ENCODE measurements around the gene ANGEL1. TPM values are rescaled to one million over a fixed set of nuclear protein-coding genes. Genes with fewer than 3 reads are reported as not detected.
A peak's percentile ranks its signal among the peaks of the same experiment; 100 is the strongest.

Gene ANGEL1
- polyA plus RNA-seq, 3 donors: 8.1 to 10.4 (median 8.5) TPM

GRCh38 chr14:76856769-76857168 is 44.1 kb upstream of the ANGEL1 start:
- no peaks in the 10 kb centered on the region for H3K27me3 ChIP-seq (ENCODE audit: control insufficient read depth in 2 of 2, insufficient read depth in 2 of 2, low read length in 2 of 2)
- H2AFZ ChIP-seq (ENCODE audit: insufficient read depth, low read depth, low read length, poor library complexity, severe bottlenecking): no peak overlapping the region
- H3K4me1 ChIP-seq (ENCODE audit: control insufficient read depth in 1 of 2, insufficient read depth in 2 of 2, low read length in 2 of 2): peaks cover 0 to 3% of the 10 kb centered on the region in 2 donors
- peak overlapping the region in 1 of 7 donors; percentile 9 for H3K27ac Mint-ChIP-seq
- no peaks in the 10 kb centered on the region for H4K20me1 ChIP-seq (ENCODE audit: insufficient read depth, low read length)
- H3K4me3 Mint-ChIP-seq: no peak overlapping the region
- peaks cover 20 to 22% of the 10 kb centered on the region in 2 donors for H3K36me3 Mint-ChIP-seq
- intact Hi-C loops (cut with micrococcal nuclease): no loop called here
- no peak overlapping the region for H3K4me3 ChIP-seq (replicated peaks in 1 of 3; ENCODE audit: low read depth in 2 of 3, low read length in 3 of 3)
- H3K9me3 ChIP-seq (replicated peaks in 1 of 2; ENCODE audit: control insufficient read depth in 1 of 2, insufficient read depth in 1 of 2, low read length in 2 of 2): no peaks in the 10 kb centered on the region
- H3K4me1 Mint-ChIP-seq: peaks cover 13% of the 10 kb centered on the region
- no peak overlapping the region for H3K27ac ChIP-seq (ENCODE audit: low read depth in 1 of 2, low read length in 2 of 2)
- no peaks in the 10 kb centered on the region for H3K79me2 ChIP-seq (ENCODE audit: insufficient read depth, low read length)
- no peaks in the 10 kb centered on the region for H3K36me3 ChIP-seq (replicated peaks in 1 of 2; ENCODE audit: control insufficient read depth in 1 of 2, insufficient read depth in 2 of 2, low read length in 2 of 2)
- no peak for TF ChIP-seq CTCF (IDR thresholded peaks at IDR 0.05)
- no peak overlapping the region for H3K9ac ChIP-seq (ENCODE audit: insufficient read depth, low read length, poor library complexity, severe bottlenecking)
- WGBS (ENCODE audit: insufficient coverage): 90% methylated on average over 1 of the region's 1 CpG
- peaks cover 0 to 2% (median 0%) of the 10 kb centered on the region in 3 donors for H3K27me3 Mint-ChIP-seq (ENCODE audit: low read depth in 3 of 3)
- no peak for DNase-seq
- H3K9me3 Mint-ChIP-seq: peaks cover 0 to 7% (median 0%) of the 10 kb centered on the region in 7 donors
- no peak overlapping the region for H3K4me2 ChIP-seq (replicated peaks; ENCODE audit: extremely low read depth, low read length, poor library complexity, severe bottlenecking)

- 100% methylated on average over 1 of the region's 2 CpGs for WGBS (ENCODE audit: insufficient coverage)
- H3K9ac ChIP-seq (ENCODE audit: insufficient read depth, low read length, poor library complexity, severe bottlenecking): no peak overlapping the region
Observed at GRCh38 chr14:76855066-76855465, 42.4 kb upstream of the ANGEL1 start.

More at GRCh38 chr14:76855066-76855465, 42.4 kb upstream of the ANGEL1 start:
- peaks cover 15 to 21% of the 10 kb centered on the region in 2 donors for H3K36me3 Mint-ChIP-seq
- no peaks in the 10 kb centered on the region for H3K27me3 ChIP-seq (ENCODE audit: control insufficient read depth in 2 of 2, insufficient read depth in 2 of 2, low read length in 2 of 2)
- no peaks in the 10 kb centered on the region for H3K4me1 ChIP-seq (ENCODE audit: control insufficient read depth in 1 of 2, insufficient read depth in 2 of 2, low read length in 2 of 2)
- H3K36me3 ChIP-seq (replicated peaks in 1 of 2; ENCODE audit: control insufficient read depth in 1 of 2, insufficient read depth in 2 of 2, low read length in 2 of 2): no peaks in the 10 kb centered on the region
- H3K79me2 ChIP-seq (ENCODE audit: insufficient read depth, low read length): no peaks in the 10 kb centered on the region
- H3K9me3 ChIP-seq (replicated peaks in 1 of 2; ENCODE audit: control insufficient read depth in 1 of 2, insufficient read depth in 1 of 2, low read length in 2 of 2): no peaks in the 10 kb centered on the region
- H3K27me3 Mint-ChIP-seq (ENCODE audit: low read depth in 3 of 3): peaks cover 0 to 2% (median 0%) of the 10 kb centered on the region in 3 donors
- H3K27ac Mint-ChIP-seq: peak overlapping the region in 2 of 7 donors; percentile 15 to 21
- no peak for TF ChIP-seq CTCF (IDR thresholded peaks at IDR 0.05)
- peaks cover 4% of the 10 kb centered on the region for H3K4me1 Mint-ChIP-seq
- H3K4me2 ChIP-seq (replicated peaks; ENCODE audit: extremely low read depth, low read length, poor library complexity, severe bottlenecking): no peak overlapping the region
- H3K4me3 Mint-ChIP-seq: no peak overlapping the region
- H3K4me3 ChIP-seq (replicated peaks in 1 of 3; ENCODE audit: low read depth in 2 of 3, low read length in 3 of 3): no peak overlapping the region
- no peak for DNase-seq
- no peak overlapping the region for H3K27ac ChIP-seq (ENCODE audit: low read depth in 1 of 2, low read length in 2 of 2)
- peaks cover 0 to 7% (median 0%) of the 10 kb centered on the region in 7 donors for H3K9me3 Mint-ChIP-seq
- H4K20me1 ChIP-seq (ENCODE audit: insufficient read depth, low read length): no peaks in the 10 kb centered on the region
- intact Hi-C loops (cut with micrococcal nuclease): no loop called here
- H2AFZ ChIP-seq (ENCODE audit: insufficient read depth, low read depth, low read length, poor library complexity, severe bottlenecking): no peak overlapping the region
